HG03135 (cell line): ENCODE data around the gene KIAA1671.

Experiments
- ATAC-seq: cut with Tn5 transposase; IDR thresholded peaks from one replicate; pipeline ENCODE4 v1.9.1; 2021; ENCODE audit warnings: mild to moderate bottlenecking, moderate library complexity; ENCODE audit not compliant: unreplicated experiment

KIAA1671 gene

DNA sequence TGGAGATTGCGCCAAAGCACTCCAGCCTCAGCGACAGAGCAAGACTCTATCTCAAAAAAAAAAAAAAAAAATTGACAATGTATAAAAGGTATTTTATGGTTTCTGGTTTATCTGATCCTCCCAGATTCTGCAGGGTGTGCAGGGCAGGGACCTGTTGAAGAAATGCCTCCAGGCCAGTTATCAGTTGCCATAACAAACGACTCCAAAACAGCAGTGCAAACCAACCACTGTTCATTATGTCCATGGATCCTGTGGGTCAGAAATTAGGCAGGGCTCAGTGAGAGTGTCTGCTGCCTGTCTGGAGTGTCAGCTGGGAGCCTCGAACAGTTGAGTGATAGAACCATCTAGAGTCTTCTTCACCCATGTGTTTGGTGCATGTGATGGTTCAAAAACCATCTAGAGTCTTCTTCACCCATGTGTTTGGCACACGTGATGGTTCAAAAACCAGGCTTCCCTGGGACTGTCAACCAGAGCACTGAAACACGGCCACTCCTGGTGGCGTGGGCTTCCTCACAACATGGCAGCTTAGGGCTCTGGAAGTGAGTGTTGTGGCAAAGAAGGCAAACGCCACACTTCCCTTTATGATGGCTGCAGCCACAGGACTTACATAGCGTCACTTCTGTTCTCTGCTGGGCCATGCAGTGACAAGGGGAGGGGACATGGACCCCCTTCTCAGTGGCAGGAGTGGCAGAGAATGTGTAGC lies 132.0 kb downstream of the KIAA1671 start:
- ATAC-seq, result no peak

DNA sequence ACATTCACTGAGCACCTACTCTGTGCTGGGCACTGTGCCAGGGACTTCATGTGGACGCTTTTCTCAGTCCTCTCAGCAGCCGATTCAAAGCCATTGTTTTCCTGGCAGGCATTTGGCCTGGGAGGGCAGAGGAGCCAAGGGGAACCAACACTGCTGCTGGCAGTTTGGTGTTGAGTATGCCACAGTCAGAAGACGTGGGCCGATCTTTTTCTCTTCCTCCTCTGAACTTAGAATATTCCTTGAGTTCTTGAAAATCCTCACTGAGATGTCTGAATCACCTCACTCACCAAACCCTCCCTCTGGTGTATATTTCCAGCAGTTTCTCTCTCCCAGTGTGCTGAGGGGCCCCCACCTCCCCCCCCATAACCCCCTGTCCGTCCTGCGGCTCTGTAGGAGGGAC lies 132.6 kb downstream of the KIAA1671 start:
- ATAC-seq, result no peak

DNA sequence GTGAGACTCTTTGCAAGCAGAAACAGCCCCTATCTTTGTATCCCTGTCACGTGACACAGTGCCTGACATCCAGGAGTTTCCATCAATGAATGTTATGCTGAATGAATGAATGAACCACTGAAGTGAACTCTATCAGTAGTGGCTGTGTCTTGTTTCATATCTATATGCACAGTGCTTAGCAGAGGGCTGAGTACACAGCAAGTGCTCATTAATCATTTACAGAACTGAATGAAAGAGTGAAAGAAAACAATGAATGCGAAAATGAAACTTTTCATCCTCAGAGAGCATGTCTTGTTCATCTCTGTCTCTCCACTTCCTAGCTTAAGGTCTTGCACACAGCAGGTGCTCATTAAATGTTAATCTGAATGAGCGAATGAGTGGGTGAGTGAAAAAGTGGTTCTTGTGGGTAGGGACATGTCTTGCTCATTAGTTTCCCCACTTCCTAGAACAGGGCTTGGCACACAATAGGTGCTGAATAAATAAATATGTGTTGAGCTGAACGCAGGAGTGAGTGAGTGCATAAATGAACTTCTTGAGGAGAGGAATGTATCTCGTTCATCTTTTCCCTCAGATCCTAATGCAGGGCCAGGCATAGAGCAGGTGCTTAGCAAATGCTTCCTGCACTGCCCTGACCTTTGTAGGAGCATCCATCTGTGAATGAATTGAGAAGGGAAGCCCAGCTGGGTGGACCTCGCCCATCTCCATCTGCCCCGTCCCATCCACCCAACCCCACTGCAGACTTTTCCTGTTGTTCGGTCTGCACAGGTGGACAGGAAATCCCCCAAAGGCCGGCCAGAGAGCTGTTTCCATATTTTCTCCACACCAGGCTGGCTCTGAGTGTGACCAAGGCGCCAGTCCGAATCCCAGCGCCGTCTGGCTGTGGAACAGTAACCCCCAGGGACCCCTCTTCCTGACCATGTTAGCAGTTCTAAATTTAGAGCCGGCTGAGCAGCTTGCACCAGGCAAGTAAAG lies 133.7 kb downstream of the KIAA1671 start:
- peak; percentile 74 for ATAC-seq

DNA sequence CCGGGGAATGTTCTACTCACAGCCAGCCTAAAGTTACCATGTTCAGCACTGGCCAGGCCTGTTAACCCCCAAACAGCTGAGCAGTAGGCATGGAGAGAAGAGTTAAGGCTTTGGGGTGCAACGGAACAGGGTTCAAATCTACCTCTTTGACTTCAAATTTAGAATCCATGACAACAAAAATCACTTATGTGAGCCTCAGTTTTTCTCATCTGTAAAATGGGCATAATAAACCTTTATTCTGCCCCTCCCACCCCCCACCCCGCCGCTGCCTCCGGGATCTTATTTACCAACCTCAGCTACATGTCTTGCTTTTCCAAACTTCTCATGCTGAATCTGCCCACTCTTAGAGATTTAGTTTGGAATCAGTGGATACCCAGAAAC lies 134.4 kb downstream of the KIAA1671 start:
- ATAC-seq, result no peak

DNA sequence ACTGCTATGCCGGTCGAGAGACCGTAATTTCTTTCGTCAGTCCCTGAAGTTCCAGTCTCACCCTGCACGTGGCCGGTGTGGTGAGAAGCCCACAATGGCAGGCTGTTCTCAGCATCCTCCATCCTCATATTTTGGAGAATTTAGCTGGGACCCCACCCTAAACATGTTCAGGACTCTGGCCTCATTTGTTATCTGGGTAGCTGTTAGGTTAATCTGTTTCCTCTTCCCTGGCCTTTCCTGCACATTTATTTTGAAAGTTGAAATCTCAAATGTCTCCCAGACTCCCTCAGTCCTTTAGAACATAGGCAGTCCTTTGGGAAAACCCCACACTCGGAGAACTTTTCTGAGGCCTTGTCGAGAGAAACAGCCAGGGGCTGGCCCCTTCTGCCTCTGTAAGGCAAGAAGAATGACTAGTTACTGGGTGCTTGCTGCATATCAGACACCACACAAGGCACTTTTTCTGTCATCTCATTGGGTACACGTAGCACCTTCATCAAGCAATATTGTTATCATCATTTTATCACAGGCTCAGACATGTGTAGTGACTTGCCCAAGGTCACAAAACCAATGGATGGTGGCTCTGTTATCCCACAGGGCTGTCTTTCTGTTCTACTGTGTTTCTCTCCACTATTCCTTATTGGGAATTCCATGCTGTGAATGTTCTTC lies 137.8 kb downstream of the KIAA1671 start:
- ATAC-seq, result no peak

DNA sequence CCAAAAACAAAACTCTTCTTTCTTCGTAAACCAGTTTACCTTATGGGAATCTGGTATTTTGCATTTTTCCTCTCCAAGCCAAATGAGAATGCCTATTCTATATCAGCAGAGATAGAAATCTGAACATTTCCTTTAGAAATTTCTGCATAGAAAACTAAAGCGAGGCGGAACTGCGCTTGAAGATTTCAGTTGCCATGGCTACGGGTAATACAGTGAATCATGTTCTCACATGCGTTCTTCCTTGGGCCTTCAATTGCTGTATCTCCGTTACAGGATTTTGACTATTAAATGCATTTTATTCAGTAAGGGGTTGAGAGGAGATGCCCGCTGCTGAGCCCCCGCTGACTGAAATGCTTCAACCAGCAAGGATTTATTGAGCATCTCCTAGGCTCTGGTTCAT lies 138.9 kb downstream of the KIAA1671 start:
- no peak for ATAC-seq

DNA sequence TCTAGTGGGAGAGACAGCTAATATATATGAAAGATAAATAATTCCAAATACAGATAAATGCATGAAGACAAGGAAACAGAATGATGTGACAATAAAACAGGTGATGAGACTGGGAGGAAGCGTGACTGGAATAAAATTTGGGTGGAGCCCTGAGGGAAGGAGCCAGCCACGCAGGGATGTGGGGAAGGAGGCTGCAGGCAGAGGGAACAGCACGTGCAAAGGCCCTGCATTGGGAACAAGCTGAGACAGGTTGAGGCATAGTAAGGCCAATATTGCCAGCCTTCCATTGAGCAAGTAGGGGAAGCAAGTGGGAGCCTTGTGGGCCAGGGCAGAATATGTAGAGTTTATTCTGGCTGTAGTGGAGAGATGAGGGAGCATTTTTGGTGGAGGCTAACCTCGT lies 139.6 kb downstream of the KIAA1671 start:
- no peak for ATAC-seq

DNA sequence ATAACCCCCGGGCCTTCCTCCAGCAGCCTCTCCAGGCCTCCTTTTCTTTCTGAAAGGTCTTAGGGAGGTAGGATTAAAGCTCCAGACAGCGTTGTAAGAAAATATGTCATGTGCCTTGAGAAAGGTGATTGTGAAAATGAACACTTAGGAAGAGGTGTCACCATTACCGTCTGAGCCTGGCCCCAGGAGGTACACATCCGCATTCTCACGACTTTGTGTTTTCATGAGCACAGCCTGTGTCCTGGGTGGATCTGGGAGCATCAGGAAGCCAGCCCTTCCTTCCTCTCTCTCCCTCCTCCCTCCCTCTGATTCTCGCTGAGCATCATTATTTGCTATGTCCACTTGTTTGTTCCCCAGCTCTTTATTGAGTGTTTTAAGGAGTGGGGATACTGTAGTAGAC lies 142.1 kb downstream of the KIAA1671 start:
- no peak for ATAC-seq

DNA sequence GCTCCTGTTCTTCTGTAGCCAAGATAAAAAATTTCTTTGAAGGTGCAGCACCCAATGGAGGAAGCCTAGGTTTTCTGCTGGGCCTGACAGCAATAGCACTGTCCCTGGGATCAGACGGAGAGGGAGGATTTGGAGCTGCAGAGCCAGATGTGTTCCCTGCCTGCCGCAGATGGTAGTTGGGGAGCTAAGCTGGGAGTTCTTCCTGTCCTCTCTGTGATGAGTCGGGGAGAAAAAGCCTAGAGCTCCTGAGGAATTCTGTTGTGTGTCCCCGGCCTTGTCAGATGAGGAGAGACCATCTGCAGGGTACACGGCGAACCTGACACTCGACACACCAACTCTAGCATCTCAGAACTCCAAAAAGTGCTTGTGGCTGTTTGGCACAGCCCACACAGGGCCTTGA lies 143.4 kb downstream of the KIAA1671 start:
- no peak for ATAC-seq

DNA sequence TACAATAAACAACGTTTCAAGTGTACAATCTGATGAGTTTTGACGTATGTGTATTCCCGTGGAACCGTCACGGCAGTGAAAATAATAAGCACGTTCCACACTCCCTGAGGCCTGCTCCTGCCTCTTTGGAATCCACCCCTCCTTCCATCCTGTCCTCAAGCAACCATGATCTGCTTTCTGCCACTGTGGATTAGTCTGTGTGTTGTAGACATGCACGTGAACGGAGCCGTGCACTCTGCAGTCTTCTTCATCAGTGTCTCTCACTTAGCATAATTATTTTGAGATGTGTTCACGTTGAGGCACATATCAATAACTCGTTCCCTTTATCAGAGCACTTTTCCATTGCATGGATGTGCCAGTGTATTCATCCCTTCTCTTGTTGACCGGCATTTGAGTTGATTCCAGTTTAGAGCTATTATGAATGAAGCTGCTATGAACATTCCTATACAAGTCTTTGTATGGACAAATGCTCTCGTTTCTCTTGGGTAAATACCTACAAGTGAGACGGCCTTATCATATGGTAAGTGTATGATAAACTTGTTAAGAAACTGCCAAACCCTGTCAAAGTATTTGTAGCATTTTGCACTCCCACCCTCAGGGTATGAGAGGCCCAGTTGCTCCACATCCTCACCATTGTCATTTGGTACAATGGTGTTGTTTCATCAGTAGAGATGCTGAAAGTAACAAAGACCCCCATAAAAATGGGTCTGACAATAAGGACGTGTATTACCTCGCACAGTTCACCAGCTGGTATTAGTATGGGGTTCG lies 144.3 kb downstream of the KIAA1671 start:
- no peak for ATAC-seq

DNA sequence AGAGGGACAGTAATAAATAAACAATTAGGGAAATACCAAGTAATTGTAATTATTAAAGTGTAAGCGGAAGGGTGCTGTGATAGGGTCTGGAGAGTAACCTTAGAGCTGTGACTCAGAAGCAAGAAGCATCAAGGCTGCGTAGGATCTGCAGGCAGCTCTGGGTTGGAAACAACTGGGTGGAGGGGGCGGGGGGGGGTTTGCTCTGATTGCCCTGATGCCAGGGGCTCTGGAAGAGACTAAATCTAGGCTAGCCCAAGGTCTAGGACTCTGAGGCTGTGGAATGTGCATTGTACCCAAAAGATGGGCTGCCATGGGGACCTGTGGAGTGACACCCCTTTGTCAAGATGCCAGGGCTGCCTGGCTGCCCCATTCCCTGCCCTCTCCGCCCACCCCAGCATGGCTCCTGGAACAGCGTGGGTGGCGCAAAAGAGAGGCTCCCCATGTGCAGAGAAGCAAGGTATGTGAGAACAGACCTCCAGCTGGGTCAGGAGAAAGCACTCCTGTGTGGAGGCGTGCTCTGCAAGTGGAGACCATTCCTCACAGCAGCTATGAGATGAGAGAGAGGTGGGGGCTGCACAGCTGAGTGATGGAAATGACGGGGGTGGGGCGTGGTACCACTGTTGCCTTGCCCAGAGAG lies 146.0 kb downstream of the KIAA1671 start:
- ATAC-seq, result no peak

DNA sequence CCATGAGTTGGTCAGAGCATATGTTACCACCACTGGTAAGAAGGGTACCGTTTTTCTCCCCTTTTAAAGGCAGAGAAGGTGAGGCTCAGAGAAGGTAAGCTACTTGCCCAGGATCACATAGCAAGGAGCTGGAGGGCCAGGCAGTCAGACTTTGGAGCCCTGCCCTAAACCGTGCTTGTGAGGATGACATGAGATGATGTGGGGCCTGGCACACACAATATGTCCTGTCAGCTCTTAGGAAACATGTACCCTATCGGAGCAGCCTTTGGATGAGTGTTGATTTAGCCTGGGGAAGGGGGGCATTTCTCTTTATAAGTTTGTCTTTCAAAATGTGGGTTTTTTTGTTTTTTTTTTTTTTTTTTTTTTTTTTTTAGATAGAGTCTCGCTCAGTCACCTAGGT lies 146.7 kb downstream of the KIAA1671 start:
- ATAC-seq, result no peak

DNA sequence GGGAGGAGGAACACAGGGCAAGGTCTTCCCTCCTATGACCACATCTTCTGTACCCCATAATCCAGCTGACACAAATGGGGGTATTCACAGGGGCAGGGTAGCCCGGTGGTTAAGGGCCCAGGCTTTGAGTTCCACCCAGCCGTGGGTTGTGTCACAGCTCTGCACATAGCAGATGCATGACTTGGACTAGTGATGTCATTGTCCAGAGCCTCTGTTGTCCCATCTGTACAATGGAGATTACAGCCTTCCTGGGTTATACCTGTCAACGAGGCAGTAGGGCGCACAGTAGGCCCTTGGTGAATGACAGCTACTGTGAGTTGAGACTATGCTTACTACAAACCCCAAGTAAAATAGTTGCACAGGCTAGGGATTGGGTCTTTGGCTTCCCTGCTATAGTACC lies 147.9 kb downstream of the KIAA1671 start:
- no peak for ATAC-seq

DNA sequence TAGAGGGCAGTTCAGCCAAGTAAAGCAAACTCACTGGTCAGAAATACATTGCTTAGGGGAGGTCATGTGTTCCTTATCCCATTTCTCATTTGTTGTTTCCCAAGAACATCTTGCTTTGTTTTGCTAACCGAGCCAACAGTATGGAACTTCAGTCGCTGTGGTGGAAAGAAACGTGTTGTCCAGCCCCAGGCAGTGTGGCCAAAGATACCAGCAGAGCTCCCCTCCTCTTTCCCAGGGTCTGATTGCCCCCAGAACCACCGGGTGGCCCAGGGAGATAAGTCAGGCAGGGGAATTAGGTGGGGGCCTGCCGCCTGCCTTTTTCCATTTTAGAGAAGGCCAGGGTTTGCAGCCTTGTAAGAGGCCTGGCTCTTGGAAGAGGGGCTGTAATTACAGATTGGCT lies 148.4 kb downstream of the KIAA1671 start:
- ATAC-seq, result no peak

DNA sequence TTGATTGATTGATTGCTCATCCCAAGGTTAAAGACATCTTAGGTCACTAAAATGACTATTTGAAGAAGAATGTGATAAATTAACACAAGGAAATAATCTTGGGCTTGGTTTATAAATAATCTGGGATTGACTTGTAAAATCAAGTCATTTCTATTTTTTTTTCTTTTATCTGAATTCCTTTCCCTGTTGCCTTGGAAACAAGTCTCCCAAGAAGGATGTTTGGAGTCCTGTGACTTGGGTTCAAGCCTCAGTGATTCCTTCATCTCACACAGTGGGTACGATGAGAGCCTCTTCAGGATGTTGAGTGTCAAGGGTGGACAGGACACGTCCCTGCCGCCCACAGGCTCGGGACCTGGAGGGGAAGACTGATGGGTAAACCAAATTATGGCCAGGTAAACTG lies 149.0 kb downstream of the KIAA1671 start:
- ATAC-seq, result no peak

DNA sequence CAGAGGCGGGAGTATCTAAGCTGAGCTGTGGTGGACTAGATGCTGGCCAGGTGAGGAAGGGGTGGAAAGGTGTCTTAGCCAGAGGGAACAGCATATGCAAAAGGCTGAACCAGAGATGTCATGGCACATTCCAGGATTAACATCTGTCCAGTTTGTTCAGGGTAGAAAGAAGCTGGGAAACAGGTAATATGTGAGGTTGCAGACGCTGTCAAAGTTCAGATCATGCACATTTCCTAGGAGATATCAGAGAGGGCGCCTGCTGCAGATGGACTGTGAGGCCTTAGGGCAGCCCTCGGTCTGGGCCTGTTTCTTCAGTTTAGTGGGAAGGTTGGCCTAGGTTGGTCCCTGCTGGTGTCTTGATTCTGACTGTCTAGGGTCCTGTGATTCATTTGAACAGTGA lies 149.5 kb downstream of the KIAA1671 start:
- no peak for ATAC-seq

DNA sequence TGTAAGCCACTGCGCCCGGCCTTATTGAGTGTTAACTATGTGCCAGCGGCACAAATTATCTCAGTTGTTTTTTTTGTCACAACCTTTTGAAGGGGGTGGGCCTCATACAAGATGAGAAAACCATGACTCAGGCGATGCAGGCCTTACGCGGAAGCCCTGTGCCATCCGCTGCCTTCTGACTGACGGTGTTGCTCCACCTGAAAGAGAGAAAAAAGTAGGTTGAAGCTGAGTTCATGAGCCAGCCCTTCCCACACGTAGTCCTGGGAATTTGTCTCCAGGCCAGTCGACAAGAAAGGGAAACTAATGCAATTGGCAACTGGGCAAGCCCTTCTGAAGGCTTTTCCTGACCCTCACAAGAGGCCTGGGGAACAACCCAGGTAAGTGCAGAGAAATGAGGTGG lies 150.2 kb downstream of the KIAA1671 start:
- ATAC-seq, result no peak

DNA sequence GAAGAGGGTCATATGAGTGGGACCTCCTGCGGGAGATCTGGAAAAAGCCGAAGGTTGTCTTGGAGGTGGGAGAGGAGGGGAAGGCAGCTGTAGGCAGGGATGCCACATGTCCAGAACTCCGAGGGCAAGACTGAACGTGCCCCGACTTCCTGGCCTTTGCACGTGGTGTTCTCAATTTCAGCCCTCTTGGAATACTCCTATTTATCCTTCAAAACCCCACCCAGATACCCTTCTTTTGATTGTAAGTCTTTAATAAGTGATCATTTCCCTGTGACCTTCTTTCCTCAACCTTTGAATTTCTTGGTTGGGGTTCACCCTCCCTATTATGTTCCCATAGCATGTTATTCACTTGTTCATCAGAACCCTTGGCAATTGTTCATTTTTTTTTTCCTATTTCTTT lies 151.9 kb downstream of the KIAA1671 start:
- no peak for ATAC-seq

DNA sequence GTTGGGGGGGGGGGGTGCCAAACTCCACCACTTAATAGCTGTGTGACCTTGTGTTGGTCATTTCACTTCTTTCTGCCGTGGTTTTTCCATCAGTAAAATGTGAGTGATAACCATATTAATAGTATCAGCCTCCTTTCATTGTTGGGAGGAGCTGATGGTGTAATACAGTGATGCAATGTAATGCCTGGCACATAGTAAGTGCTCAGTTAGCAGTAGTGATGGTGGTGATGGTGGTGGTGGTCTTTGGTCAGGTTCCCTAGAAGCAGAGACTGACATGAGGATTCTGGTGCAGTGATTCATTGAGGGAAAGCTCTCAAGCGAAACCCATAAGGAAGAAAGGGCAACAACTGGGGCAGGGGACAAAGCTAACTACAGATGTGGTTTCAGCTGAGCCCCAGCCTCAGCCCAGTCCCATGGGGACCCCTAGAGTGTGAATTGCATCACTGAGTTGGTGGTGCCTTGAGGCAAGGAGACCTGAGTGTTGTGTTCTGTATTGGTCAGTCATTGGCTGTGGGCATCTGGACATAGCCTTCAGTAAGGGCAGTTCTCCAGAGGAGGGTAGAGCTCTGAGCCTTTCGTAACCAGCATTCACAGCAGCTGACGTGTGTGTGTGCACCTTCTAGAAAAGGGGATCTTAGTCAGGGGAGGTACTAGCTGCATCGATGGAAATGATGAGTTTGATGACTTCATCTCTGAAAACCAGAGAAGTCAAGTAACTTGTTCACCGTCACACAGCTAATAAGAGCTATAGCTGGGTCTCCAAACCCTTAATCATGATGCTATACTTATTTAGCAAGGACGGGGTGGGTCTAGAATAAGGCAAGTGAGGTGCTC lies 153.5 kb downstream of the KIAA1671 start:
- ATAC-seq, result no peak
